DMS153 treated with DMSO at 0.1 percent for 48 hours (cell line): ENCODE results near the gene TSPAN10.

Source experiments
- DNase-seq: peaks from one replicate; lab custom pipeline; 2025; ENCODE audit not compliant: unreplicated experiment; lab: John Stamatoyannopoulos, UW

Gene TSPAN10

DNA sequence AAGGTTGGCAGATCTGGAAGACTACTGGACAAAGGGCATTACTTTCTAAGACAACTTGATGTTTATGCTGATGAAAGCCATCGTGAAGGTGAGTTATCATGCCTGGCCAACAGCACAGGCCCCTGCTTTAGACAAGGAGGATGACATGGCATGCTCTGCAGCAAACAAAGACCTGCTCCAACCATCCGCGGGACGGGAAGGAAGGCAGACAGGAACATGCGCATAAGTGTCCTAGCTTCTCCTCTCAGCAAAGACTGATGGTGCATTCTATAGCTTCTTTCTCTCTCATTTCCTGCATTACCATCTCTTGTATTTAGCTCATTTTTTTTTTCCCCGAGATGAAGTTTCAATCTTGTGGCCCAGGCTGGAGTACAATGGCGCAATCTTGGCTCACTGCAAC lies 5.5 kb upstream of the TSPAN10 start:
- DNase-seq: no peak

DNA sequence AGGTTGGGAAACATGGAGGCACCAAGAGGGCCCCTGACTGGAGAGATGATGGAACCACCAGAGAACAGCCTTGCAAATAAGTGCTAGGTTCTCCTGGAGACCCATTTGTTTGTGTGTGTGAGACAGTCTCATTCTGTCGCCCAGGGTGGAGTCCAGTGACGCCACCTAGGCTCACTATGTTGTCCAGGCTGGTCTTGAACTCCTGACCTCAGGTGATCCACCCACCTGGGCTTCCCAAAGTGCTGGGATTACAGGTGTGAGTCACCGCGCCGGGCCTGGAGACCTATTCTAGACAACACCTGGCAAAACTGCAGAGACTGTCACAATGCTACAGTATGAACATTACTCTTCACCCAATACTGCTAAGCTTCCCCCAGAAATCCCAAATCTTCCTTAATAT lies 1.6 kb upstream of the TSPAN10 start:
- DNase-seq: no peak

DNA sequence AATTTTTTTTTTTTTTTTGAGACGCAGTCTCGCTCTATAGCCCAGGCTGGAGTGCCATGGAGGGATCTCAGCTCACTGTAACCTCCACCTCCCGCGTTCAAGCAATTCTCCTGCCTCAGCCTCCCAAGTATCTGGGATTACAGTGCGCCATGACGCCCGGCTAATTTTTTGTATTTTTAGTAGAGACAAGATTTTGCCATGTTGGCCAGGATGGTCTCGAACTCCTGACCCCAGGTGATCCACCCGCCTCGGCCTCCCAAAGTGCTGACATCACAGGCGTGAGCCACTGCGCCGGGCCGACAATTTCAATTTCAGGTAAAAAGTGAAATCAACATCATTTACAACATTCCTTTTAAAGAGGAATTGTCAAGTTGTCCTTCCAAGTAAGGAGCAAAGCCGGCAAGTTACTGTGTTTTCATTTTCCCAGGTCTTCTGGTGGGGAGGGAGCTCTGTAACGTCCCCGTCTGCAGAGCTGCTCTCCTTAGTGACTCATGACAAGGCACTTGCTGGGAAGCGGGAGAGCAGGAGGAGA lies 957 bp upstream of the TSPAN10 start:
- no peak for DNase-seq

DNA sequence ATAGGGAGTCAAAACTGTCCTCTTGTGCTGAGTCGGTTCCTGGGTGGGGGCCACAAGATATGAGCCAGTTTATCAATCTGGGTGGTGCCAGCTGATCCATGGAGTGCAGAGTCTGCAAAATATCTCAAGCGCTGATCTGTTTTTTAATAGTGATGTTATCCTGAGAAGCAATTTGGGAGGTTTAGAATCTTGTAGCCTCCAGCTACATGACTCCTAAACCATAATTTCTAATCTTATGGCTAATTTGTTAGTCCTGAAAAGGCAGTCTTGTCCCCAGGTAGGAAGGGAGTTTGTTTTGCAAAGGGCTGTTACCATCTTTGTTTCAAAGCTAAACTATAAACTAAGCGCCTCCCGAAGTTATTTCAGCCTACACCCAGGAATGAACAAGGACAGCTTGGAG lies 1.7 kb downstream of the TSPAN10 start:
- no peak for DNase-seq

DNA sequence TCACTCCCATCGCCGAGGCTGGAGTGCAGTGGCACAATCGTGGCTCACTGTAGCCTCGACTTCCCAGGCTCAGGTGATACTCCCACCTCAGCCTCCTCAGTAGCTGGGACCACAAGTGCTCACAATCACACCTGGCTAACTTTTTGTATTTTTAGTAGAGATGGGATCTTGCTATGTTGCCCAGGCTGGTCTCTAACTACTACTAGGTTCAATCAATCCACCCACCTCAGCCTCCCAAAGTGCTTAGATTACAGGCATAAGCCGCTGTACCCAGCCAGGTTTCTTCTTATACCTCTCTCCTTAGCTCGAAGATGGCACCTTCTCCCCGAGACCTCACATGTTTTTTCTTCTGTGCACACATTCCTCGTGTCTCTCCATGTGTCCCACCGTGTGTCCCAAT lies 3.0 kb downstream of the TSPAN10 start:
- DNase-seq: no peak

DNA sequence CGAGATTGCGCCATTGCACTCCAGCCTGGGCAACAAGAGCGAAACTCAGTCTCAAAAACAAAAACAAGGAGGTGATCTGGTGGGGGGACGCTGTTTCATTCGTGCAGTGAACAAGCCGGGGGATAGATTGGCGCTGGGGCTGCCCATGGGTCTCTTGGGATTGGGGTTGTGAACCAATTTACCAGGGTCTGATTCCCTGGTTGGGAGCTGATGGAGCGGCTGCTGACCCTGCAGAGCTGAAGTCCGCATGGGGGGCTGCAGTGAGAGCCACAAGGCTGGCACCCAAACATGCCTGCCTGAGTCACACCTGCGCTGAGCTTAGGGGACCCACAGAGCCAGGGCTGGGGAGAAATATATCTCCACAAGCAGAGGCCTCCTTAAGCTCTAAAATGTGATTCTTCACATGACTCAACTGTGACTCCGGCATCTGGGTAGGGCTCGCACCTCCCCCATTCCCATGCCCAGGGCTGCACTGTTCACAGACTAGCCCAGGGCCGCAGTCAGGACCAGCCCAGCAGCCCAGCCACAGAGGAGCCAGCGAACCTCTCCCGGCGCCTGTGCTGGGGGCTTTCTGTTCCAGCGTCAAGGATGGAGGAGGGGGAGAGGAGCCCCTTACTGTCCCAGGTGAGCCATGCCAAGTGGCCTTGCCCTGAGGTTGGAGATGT lies 5.0 kb downstream of the TSPAN10 start:
- DNase-seq: no peak

DNA sequence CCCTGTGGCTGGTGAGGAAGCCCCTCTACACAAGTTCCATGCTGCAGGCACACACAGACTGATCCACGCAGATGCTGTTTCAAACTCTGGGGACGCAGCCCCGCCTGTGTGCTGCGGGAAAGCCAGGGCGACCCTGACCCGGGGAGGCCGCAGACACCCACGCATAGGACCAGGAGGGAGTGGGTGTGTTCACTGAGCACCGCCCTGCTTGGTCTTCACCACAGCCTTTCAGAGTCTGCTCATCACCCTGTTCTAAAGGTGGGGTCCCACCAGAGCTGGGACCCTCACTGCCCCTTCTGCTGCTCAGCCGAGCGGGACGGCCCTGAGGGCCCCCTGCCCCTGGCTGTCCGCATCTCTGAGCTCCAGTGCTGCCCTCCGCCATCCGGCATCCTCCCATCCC lies 7.5 kb downstream of the TSPAN10 start:
- DNase-seq: no peak

DNA sequence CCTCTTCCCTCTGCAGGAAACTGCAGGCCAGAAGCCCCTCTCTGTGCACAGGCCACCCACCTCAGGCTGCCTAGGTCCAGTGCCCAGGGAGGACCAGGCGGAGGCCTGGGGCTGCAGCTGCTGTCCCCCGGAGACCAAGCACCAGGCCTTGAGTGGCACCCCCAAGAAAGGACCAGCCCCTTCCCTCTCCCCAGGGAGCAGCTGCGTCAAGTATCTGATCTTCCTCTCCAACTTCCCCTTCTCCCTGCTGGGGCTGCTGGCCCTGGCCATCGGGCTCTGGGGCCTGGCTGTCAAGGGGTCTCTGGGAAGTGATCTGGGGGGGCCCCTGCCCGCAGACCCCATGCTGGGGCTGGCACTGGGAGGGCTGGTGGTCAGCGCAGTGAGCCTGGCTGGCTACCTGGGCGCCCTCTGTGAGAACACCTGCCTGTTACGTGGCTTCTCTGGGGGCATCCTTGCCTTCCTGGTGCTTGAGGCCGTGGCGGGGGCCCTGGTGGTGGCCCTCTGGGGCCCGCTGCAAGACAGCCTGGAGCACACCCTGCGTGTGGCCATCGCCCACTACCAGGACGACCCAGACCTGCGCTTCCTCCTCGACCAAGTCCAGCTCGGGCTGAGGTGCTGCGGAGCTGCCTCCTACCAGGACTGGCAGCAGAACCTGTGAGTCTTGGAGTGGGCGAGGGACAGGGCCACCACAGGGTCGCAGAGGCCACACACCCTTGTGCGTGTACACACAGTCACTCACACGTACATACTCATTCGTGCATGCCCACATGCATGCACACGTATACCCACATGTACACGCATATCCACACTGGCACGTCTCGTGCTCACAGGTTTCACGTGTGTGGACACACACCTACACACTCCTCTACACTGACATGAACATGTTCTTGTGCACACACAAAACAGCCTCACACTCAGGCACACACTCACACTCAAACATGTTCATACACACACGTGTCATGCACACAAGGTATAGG lies 8.3 kb downstream of the TSPAN10 start:
- DNase-seq: no peak

DNA sequence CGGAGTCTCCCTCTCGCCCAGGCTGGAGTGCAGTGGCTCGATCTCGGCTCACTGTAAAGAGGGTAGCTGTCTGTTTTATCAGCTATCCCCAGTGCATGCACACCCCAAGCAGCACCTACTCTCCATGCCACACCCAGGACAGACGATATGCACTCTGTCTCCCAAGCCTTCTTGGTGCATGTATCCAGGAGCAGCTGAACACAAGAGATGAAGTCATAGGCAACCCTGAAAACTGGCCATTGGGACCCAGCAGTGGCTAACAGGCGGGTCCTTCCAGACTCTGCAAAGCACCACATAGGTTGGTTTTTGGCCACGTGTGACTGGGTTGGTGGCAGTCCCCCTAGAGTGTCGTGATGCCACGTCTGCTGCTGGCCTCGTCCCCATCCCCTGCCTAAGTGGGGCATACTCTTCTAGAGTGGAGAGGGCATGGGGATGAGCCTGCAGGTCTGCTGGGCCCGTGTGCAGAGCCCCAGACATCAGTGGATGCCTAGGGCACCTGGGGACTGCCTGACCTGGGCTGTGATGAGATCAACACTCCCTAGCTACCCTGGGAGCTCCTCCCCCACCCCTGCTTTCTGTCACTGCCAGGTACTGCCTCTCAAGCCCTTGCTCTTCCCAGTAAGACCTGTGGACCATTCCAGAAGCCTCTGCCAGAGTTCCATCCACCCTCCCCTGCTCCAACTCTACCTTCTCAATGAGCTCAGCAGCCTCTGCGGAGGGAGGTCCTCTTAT lies 10.0 kb downstream of the TSPAN10 start:
- DNase-seq: no peak

DNA sequence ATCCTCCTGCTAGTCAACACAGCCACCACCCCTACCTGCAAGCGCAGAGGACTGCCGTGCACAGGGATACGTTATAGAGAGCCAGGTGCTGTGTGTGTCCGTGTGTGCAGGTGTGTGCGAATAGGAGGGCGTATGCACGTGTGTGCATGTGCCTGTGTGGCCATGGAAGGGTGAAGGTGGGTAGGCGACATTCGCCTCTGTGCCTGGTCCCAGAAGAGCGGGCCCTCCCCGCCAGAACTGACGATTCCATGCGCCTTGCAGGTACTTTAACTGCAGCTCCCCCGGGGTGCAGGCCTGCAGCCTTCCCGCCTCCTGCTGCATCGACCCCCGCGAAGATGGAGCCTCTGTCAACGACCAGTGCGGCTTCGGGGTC lies 10.6 kb downstream of the TSPAN10 start:
- DNase-seq: no peak

DNA sequence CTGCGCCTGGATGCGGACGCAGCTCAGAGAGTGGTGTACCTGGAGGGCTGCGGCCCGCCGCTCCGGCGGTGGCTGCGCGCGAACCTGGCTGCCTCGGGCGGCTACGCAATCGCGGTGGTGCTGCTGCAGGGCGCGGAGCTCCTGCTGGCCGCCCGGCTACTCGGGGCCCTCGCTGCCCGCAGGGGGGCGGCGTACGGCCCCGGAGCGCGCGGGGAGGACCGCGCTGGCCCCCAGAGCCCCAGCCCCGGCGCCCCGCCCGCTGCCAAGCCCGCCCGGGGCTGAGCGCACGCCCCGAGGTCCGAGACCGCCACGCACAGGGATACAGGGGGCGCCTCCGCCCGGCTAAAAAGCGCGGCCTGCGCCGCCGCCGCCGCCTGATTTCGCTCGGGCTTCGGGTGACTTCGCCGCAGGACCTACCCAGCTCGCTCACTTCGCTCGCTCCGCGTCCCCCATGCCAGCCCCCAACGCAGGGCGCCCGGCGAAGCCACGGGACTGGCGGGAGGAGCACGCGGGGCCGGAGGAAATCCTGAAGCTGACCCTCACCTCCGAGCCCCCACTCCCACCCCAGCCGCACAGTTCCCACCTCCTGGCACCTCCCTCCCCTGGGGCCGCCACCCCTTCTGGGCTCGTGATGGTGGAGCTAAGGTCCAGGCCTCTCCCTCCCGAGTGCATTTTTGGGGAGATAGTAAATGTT lies 11.2 kb downstream of the TSPAN10 start:
- no peak for DNase-seq

DNA sequence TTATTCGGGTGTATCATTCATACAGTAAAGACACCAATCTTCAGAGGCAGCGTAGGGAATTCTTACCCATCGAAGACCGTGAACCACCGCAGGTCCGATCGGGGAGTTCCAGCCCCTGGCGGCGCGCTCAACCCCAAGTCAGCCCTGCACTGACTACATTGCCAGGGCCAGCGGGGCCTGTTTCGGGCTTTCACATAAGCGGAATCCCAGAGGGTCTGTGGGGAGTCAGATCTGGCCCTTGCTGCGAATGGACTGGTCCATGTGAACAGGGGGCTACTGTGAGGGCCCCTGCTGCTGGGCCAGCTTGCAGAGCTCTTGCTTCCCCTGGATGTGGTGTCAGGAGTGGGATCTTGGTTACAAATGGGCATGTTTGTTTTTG lies 11.7 kb downstream of the TSPAN10 start:
- DNase-seq: no peak

DNA sequence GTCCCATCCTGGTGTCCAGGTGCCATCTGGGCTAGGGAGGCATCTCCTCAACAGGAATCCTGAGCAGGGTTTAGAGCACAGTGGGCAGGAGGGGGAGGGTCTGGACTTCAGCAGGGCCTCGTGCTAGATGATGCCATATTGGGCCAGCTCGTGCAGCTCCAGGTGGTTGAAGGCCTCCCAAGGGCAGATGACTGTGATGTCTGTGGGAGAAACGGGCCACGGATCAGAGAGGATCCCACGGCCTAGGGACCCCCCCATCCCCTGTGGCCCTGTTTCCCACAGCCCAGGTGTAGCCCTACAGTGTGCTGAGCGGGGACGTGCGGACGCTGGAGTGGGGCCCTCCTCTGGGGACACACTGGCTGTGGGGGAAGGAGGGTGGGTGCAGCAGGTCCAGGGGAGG lies 14.0 kb downstream of the TSPAN10 start:
- DNase-seq: no peak

DNA sequence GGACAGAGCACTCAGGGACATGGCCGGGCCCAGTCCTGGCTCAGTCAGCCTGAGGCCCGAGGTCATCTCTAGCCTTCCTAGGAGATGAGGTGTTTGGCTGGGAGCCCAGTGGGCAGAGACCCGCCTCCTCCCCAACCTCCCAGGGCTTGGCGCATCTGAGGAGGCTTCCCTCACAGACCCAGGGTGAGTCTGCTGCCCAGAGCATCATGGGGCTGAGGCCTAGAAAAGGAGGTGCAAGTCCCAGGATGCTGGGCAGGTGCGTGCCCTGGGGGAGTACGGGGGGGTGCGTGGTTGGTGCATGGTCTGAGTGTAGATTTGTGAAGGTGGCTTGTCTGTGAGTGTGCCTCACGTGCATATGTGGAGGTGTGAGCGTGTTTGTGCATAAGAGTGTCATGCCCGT lies 14.7 kb downstream of the TSPAN10 start:
- DNase-seq: no peak

DNA sequence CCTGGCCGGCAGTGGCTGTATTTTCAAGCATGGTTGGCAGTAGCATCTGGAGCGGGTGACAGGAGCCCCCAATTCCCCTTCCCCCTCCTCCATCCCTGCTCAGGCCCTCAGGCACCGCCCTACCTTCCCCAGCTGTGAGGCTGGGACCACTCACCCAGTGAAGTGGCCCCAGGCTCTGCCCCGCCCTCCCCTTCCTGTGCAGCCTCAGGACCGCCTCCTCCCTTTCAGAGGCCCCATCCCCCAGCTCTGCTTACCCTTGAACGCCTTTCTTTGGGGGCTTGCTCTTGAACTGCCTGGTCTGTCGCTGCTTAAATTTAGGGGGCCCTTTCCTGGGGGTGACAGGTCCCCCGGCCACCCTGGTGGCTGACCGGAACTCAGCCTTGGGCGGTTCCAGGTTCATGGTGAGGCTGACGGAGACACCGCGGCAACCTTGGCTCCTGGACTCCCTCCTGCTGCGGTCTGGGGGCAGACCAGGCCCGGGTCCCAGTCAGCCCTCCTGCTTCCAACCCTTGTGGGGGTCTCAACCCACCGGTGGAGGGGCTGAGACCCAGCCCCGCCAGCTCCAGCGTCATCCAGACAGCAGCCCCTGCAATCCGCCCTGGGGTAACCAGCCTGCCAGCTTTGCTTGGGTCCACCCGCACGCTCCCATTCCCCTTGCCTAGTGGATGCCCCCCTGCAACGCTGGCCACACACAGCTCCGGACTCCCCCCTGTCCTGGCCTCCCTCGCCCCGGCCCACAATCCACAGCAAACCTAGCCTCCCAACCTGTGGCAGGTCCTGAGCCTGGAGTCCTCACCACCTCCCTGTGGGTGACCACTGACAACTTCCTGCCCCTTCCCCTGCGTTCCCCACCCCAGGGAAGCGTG lies 16.1 kb downstream of the TSPAN10 start:
- DNase-seq: no peak

DNA sequence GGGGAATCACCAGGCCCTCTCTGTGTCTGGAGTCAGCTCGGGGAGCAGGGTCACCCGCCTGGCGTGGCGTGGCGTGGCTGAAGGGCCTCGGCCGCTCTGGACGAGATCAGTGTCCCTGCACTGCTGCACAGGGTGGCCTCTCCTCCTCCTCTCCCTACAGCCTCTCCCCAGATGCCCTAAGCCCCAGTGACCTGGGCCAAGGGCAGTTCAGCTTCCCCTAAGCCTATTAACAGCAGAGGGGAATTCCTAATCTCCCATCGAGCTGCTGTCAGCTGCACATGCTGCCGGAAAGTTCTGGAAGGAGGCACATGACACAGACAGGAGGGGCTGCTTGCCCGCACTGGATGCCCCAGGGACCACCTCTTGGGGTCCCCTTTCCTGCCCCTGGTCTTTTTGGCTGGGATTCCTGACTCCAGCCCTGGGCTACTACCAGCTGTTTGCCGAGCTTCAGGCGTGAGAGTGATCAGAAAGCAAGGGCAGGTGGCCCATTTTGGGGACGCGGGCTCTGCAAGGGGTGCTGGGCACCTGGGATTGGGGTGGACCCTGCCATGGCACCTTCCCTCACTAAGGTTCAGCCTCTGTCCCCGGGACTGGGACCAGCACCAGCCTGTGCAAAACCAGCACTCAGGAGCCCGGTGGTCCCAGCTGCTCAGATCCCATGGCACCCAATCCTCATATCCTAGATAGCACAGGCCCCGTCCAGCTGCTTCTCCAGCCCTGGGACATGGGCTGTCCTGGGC lies 18.6 kb downstream of the TSPAN10 start:
- DNase-seq: no peak

DNA sequence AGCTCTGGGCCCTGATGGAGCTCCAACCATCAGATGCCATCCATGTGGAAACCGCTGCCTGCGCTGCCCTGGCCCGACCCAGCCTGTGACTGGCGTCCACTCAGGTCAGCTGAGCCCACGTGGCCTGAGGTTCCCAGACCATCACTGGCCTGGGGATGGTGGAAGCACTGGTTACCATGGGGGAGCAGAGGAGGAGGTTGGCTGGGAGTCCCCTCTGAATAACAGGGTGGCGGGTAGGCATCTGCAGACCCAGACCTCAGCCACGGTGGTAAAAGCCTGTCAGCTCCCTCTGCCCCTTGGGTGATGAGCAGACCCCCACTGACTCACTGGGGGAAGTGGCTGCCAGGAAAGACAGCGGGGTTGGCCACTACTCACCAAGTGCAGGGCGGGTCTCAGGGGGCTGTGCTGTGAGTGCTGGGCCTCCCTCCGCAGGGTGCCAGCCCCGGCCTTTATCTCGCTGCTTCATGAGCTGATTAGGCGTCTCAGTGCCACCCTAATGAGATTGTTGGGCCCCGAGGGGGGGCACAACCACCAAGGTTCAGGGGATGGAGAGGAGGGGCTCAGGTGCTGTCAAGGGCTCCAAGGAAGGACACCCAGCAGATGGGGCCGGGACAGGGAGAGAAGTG lies 19.2 kb downstream of the TSPAN10 start, which contains the start of gene PDE6G:
TSS of gene PDE6G (minus strand) at position 425 of the 626 bp plus-strand sequence. CDS start 3,237 bp downstream, outside the sequence.
- no peak for DNase-seq

DNA sequence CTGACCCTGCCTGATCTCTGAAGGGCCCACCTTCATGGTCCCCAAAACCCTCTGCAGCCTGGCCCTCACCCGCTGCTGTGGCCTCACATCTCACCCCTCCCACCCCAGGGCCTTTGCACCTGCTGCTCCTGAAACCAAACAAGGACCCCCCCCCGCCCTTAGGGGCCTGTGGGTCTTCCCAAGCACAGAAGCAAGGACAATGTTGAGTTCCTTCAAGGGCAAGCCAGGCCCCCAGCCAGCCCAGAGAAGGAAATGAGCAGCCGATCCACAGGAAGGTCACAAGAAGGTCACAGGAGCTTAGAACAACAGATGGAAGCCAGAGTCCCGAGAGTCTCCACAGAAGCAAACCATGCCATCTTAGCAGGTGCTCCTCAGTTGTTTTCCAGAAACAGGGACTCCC lies 19.8 kb downstream of the TSPAN10 start:
- DNase-seq: no peak

DNA sequence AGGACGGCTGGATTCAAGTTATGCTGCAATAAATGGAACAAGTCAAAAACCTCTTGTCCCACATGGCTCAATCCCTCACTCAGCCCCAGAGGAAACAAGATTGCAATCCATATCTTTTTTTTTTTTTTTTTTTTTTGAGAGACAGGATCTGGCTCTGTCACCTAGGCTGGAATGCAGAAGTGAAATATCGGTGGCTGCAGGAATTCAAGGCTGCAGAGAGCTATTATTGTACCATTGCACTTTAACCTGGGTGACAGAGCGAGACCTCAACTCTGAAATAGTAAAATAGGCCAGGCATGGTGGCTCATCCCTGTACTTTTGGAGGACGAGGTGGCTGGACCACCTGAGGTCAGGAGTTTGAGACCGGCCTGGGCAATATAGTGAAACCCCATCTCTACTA lies 22.0 kb downstream of the TSPAN10 start:
- DNase-seq: no peak
